Esophagus muscularis mucosa (tissue), 3 donors: ENCODE measurements around the gene UBN2.

Experiments used
- POLR2A ChIP-seq: fragments of 450-650 bp; IDR thresholded peaks from one replicate; pipeline ENCODE4 v1.6.1; 2017; ENCODE audit warnings: antibody characterized with exemption, moderate library complexity, mild to moderate bottlenecking, low read depth
- TF ChIP-seq, protein P1 (sequence below), 3 experiments: fragments of 200-600 bp in 2 of 3; fragments of 450-650 bp in 1 of 3; sonication (generic) in 2 of 3; IDR thresholded peaks; one replicate each; pipeline ENCODE4 v1.5.1; 2017 to 2019; ENCODE audit warnings: antibody characterized with exemption in 3 of 3, mild to moderate bottlenecking in 2 of 3, moderate library complexity in 1 of 3

DNA sequence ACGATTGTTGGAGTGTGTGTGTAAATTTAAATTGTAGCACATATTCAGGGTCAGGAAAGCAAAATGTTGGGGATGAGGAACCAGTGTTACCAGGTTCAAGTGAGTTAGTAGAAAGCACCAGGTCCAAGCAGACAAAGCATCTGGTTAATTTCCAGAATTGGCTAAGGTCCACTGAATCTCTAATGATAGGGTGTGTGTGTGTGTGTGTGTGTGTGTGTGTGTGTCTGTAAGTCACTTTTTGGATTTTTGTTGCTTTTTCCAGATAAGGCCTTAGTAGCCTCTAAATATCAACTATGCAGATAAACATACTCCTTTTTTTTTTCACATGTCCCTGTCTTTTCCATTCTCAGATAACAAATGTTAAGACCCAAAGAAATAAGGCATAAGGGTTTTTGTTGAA lies 73.5 kb downstream of the UBN2 start:
- TF ChIP-seq, protein P1, sequence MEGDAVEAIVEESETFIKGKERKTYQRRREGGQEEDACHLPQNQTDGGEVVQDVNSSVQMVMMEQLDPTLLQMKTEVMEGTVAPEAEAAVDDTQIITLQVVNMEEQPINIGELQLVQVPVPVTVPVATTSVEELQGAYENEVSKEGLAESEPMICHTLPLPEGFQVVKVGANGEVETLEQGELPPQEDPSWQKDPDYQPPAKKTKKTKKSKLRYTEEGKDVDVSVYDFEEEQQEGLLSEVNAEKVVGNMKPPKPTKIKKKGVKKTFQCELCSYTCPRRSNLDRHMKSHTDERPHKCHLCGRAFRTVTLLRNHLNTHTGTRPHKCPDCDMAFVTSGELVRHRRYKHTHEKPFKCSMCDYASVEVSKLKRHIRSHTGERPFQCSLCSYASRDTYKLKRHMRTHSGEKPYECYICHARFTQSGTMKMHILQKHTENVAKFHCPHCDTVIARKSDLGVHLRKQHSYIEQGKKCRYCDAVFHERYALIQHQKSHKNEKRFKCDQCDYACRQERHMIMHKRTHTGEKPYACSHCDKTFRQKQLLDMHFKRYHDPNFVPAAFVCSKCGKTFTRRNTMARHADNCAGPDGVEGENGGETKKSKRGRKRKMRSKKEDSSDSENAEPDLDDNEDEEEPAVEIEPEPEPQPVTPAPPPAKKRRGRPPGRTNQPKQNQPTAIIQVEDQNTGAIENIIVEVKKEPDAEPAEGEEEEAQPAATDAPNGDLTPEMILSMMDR (IDR thresholded peaks at IDR 0.05) = no peak
- no peak for TF ChIP-seq POLR2A
